HPDE6-E6E7 (cell line): ENCODE results near the gene SGTA.
A peak's percentile ranks its signal among the peaks of the same experiment; 100 is the strongest.
"Not testable (repeated sequence)": the region's sequence is repeated elsewhere in the genome, so short reads cannot be mapped to it uniquely, and the experiment has no call there.

Experiments
- DNase-seq: peaks from one replicate; pipeline ENCODE4 v3.0.0; 2011; ENCODE audit warnings: missing footprints; ENCODE audit errors: extremely low spot score

The SGTA gene

GRCh38 chr19:2726904-2727639 lies 56.0 kb downstream of the SGTA start:
- DNase-seq, result peak; percentile 31

GRCh38 chr19:2726160-2726855 lies 56.8 kb downstream of the SGTA start:
- no peak for DNase-seq

- no peak for DNase-seq
Measured at GRCh38 chr19:2724148-2724557, 58.9 kb downstream of the SGTA start.

- DNase-seq, result no peak
Measured at GRCh38 chr19:2723747-2724146, 59.3 kb downstream of the SGTA start.

GRCh38 chr19:2723345-2723715 lies 59.7 kb downstream of the SGTA start:
- DNase-seq, result no peak

GRCh38 chr19:2722541-2723344 lies 60.3 kb downstream of the SGTA start:
- DNase-seq, result no peak

- DNase-seq, result no peak
Measured at GRCh38 chr19:2721570-2722540, 61.2 kb downstream of the SGTA start.

- no peak for DNase-seq
Measured at GRCh38 chr19:2720777-2721569, 62.1 kb downstream of the SGTA start, which contains the start of gene DIRAS1. Gene DIRAS1 (minus strand): TSS chr19:2721372. CDS start chr19:2717806, 3,566 bp downstream.

- DNase-seq, result no peak
Measured at GRCh38 chr19:2719920-2720776, 62.9 kb downstream of the SGTA start.

GRCh38 chr19:2719232-2719735 lies 63.8 kb downstream of the SGTA start:
- DNase-seq, result no peak

GRCh38 chr19:2717638-2718541 lies 65.2 kb downstream of the SGTA start:
- no peak for DNase-seq

- no peak for DNase-seq
Measured at GRCh38 chr19:2716722-2717637, 66.1 kb downstream of the SGTA start.

GRCh38 chr19:2716275-2716650 lies 66.8 kb downstream of the SGTA start:
- no peak for DNase-seq

GRCh38 chr19:2715470-2716274 lies 67.4 kb downstream of the SGTA start:
- no peak for DNase-seq

- no peak for DNase-seq
Measured at GRCh38 chr19:2714531-2715269, 68.4 kb downstream of the SGTA start.

- DNase-seq, result not testable (repeated sequence)
Measured at GRCh38 chr19:2714102-2714501, 69.0 kb downstream of the SGTA start.
